ENCODE data around the gene ALK.

The ALK gene

GRCh38 chr2:29502460-29502911 is 418.9 kb downstream of the ALK start:
- Mint-ChIP-seq H3K27ac (no peak overlapping the region), H3K4me1 (no peaks in the 10 kb centered on the region), H3K4me3 (no peak overlapping the region), H3K9me3 (no peaks in the 10 kb centered on the region), H3K36me3 (no peaks in the 10 kb centered on the region)
- ATAC-seq (no peak), DNase-seq (ENCODE audit: low spot score in 2 of 2) (no peak)

- H3K36me3 Mint-ChIP-seq = no peaks in the 10 kb centered on the region
- no peak overlapping the region for H3K27ac Mint-ChIP-seq
- no peaks in the 10 kb centered on the region for H3K9me3 Mint-ChIP-seq
- ATAC-seq (no peak), DNase-seq (ENCODE audit: low spot score in 2 of 2) (no peak)
- no peaks in the 10 kb centered on the region for H3K4me1 Mint-ChIP-seq
- H3K4me3 Mint-ChIP-seq = no peak overlapping the region
Observed at GRCh38 chr2:29497375-29497774, 424.0 kb downstream of the ALK start.

- H3K9me3 Mint-ChIP-seq = no peaks in the 10 kb centered on the region
- DNase-seq (ENCODE audit: low spot score in 2 of 2) = no peak
- H3K27ac Mint-ChIP-seq = no peak overlapping the region
- no peaks in the 10 kb centered on the region for H3K4me1 Mint-ChIP-seq
- H3K4me3 Mint-ChIP-seq = no peak overlapping the region
- H3K36me3 Mint-ChIP-seq = no peaks in the 10 kb centered on the region
- ATAC-seq = no peak
Observed at GRCh38 chr2:29496198-29496597, 425.2 kb downstream of the ALK start.

GRCh38 chr2:29495536-29496060 is 425.8 kb downstream of the ALK start:
- H3K4me1 Mint-ChIP-seq = no peaks in the 10 kb centered on the region
- DNase-seq (ENCODE audit: low spot score in 2 of 2) (no peak), ATAC-seq (peak; percentile 17)
- no peaks in the 10 kb centered on the region for H3K9me3 Mint-ChIP-seq
- no peaks in the 10 kb centered on the region for H3K36me3 Mint-ChIP-seq
- H3K27ac Mint-ChIP-seq = no peak overlapping the region
- no peak overlapping the region for H3K4me3 Mint-ChIP-seq

GRCh38 chr2:29495068-29495467 is 426.3 kb downstream of the ALK start:
- Mint-ChIP-seq H3K9me3 (no peaks in the 10 kb centered on the region), H3K4me3 (no peak overlapping the region), H3K36me3 (no peaks in the 10 kb centered on the region), H3K4me1 (no peaks in the 10 kb centered on the region), H3K27ac (no peak overlapping the region)
- DNase-seq (ENCODE audit: low spot score in 2 of 2) (no peak), ATAC-seq (no peak)

GRCh38 chr2:29492701-29493100 is 428.7 kb downstream of the ALK start:
- no peaks in the 10 kb centered on the region for H3K36me3 Mint-ChIP-seq
- DNase-seq (ENCODE audit: low spot score in 2 of 2) (peak in 1 of 2 donors; percentile 4), ATAC-seq (no peak)
- no peaks in the 10 kb centered on the region for H3K9me3 Mint-ChIP-seq
- H3K4me3 Mint-ChIP-seq = no peak overlapping the region
- H3K27ac Mint-ChIP-seq = no peak overlapping the region
- no peaks in the 10 kb centered on the region for H3K4me1 Mint-ChIP-seq

GRCh38 chr2:29490045-29490444 is 431.3 kb downstream of the ALK start:
- Mint-ChIP-seq H3K4me1 (no peaks in the 10 kb centered on the region), H3K27ac (no peak overlapping the region), H3K9me3 (no peaks in the 10 kb centered on the region), H3K4me3 (no peak overlapping the region), H3K36me3 (no peaks in the 10 kb centered on the region)
- ATAC-seq (no peak), DNase-seq (ENCODE audit: low spot score in 2 of 2) (no peak)

- Mint-ChIP-seq H3K4me1 (no peaks in the 10 kb centered on the region), H3K36me3 (no peaks in the 10 kb centered on the region), H3K9me3 (no peaks in the 10 kb centered on the region), H3K27ac (no peak overlapping the region), H3K4me3 (no peak overlapping the region)
- ATAC-seq (no peak), DNase-seq (ENCODE audit: low spot score in 2 of 2) (no peak)
Observed at GRCh38 chr2:29489568-29489967, 431.8 kb downstream of the ALK start.

- no peak overlapping the region for H3K4me3 Mint-ChIP-seq
- ATAC-seq (no peak), DNase-seq (ENCODE audit: low spot score in 2 of 2) (no peak)
- H3K36me3 Mint-ChIP-seq = no peaks in the 10 kb centered on the region
- no peaks in the 10 kb centered on the region for H3K4me1 Mint-ChIP-seq
- H3K9me3 Mint-ChIP-seq = no peaks in the 10 kb centered on the region
- H3K27ac Mint-ChIP-seq = no peak overlapping the region
Observed at GRCh38 chr2:29487967-29488555, 433.3 kb downstream of the ALK start.

- H3K27ac Mint-ChIP-seq = no peak overlapping the region
- ATAC-seq = no peak
Observed at GRCh38 chr2:29485631-29486030, 435.8 kb downstream of the ALK start.

GRCh38 chr2:29485117-29485516 is 436.3 kb downstream of the ALK start:
- DNase-seq (ENCODE audit: low spot score in 2 of 2) (no peak), ATAC-seq (no peak)
- Mint-ChIP-seq H3K4me3 (no peak overlapping the region), H3K27ac (no peak overlapping the region), H3K9me3 (no peaks in the 10 kb centered on the region), H3K4me1 (no peaks in the 10 kb centered on the region), H3K36me3 (no peaks in the 10 kb centered on the region)

More at GRCh38 chr2:29485631-29486030, 435.8 kb downstream of the ALK start:
- no peaks in the 10 kb centered on the region for H3K4me1 Mint-ChIP-seq
- no peak overlapping the region for H3K4me3 Mint-ChIP-seq
- no peaks in the 10 kb centered on the region for H3K9me3 Mint-ChIP-seq
- H3K36me3 Mint-ChIP-seq = no peaks in the 10 kb centered on the region
- no peak for DNase-seq (ENCODE audit: low spot score in 2 of 2)

GRCh38 chr2:29482867-29483266 is 438.5 kb downstream of the ALK start:
- H3K27ac Mint-ChIP-seq = no peak overlapping the region
- no peaks in the 10 kb centered on the region for H3K4me1 Mint-ChIP-seq
- H3K36me3 Mint-ChIP-seq = no peaks in the 10 kb centered on the region
- DNase-seq (ENCODE audit: low spot score in 2 of 2) (no peak), ATAC-seq (no peak)
- H3K4me3 Mint-ChIP-seq = no peak overlapping the region
- H3K9me3 Mint-ChIP-seq = no peaks in the 10 kb centered on the region

GRCh38 chr2:29482348-29482747 is 439.0 kb downstream of the ALK start:
- Mint-ChIP-seq H3K27ac (no peak overlapping the region), H3K4me1 (no peaks in the 10 kb centered on the region), H3K36me3 (no peaks in the 10 kb centered on the region), H3K9me3 (no peaks in the 10 kb centered on the region), H3K4me3 (no peak overlapping the region)
- DNase-seq (ENCODE audit: low spot score in 2 of 2) (no peak), ATAC-seq (no peak)

- H3K4me3 Mint-ChIP-seq = no peak overlapping the region
- H3K27ac Mint-ChIP-seq = no peak overlapping the region
- H3K9me3 Mint-ChIP-seq = no peaks in the 10 kb centered on the region
- DNase-seq (ENCODE audit: low spot score in 2 of 2) = no peak
- H3K36me3 Mint-ChIP-seq = no peaks in the 10 kb centered on the region
- ATAC-seq = no peak
- H3K4me1 Mint-ChIP-seq = no peaks in the 10 kb centered on the region
Observed at GRCh38 chr2:29481313-29481712, 440.1 kb downstream of the ALK start.

- Mint-ChIP-seq H3K27ac (no peak overlapping the region), H3K4me3 (no peak overlapping the region), H3K4me1 (no peaks in the 10 kb centered on the region), H3K36me3 (no peaks in the 10 kb centered on the region), H3K9me3 (no peaks in the 10 kb centered on the region)
- no peak for DNase-seq (ENCODE audit: low spot score in 2 of 2)
- ATAC-seq = no peak
Observed at GRCh38 chr2:29480426-29480825, 441.0 kb downstream of the ALK start.

GRCh38 chr2:29479401-29479800 is 442.0 kb downstream of the ALK start:
- H3K4me1 Mint-ChIP-seq = no peaks in the 10 kb centered on the region
- no peak overlapping the region for H3K27ac Mint-ChIP-seq
- H3K9me3 Mint-ChIP-seq = no peaks in the 10 kb centered on the region
- DNase-seq (ENCODE audit: low spot score in 2 of 2) (no peak), ATAC-seq (no peak)
- H3K36me3 Mint-ChIP-seq = no peaks in the 10 kb centered on the region
- H3K4me3 Mint-ChIP-seq = no peak overlapping the region

- Mint-ChIP-seq H3K27ac (no peak overlapping the region), H3K4me1 (no peaks in the 10 kb centered on the region), H3K4me3 (no peak overlapping the region), H3K36me3 (no peaks in the 10 kb centered on the region), H3K9me3 (no peaks in the 10 kb centered on the region)
- ATAC-seq (no peak), DNase-seq (ENCODE audit: low spot score in 2 of 2) (no peak)
Observed at GRCh38 chr2:29478641-29479040, 442.7 kb downstream of the ALK start.

All from stimulated activated effector memory CD8-positive, alpha-beta T cell treated with anti-CD3 and anti-CD28 coated beads, Interleukin-12 subunit alpha, Interleukin-12 subunit beta, amount 100 ng/mL, for 72 hours (primary cell).